Neural progenitor cell (in vitro differentiated cells): ENCODE measurements around the gene UPK3A.

Experiments
- EZH2 ChIP-seq: fragments of 200-600 bp; sonication (generic); IDR thresholded peaks from 2 replicates; pipeline ENCODE4 v1.6.1; 2017; ENCODE audit warnings: antibody characterized with exemption, mild to moderate bottlenecking, moderate library complexity
- EZH2phosphoT487 ChIP-seq: fragments of 200-600 bp; sonication (generic); IDR thresholded peaks from 2 replicates; pipeline ENCODE4 v1.6.1; 2017; ENCODE audit warnings: antibody characterized with exemption
- TF ChIP-seq, protein P1 (sequence below): fragments of 200-600 bp; sonication (generic); IDR thresholded peaks from 2 replicates; pipeline ENCODE4 v1.5.1; 2017; ENCODE audit warnings: antibody characterized with exemption, mild to moderate bottlenecking

DNA sequence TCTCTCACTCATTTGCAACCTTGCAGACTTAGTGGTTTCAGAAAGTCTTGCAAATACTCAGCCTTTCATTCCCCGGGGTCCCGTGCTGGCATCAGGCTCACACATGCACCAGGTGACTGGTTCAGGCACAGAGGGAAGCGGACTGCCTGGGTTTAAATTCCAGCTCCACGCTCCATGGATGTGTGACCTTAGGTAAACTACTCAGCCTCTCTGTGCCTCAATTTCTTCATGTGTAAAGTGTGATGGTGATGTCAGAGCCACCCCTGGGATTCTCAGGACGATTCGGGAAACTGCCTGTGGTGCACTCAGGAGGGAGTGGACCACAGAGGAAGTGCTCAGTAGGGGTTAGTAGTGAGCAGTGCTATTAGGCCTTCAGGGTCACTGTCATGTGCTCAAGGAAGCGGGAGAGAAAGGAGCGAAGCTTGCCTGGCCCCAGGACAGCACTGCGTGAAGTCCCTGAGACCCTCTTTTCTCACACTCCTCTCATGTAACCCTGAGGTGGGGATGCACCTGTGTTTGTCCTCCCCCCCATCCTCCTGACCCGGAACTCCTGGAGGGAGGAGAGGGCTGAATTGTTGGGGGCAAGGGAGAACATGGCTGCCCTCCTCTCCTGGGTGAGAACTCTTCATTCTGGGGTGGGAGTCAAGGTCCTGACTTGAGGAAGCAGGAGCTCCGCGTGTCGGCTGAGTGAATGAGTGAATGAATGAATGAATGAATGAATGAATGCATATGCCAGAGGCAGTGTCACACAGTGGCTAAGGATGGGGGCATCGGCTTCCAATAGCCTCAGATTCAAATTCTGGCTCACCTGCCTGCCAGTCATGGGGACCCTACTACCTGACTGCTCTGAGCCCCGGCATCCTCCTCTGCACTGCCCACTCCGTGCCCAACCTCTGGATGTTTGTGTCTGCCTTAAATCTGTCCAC lies 14.4 kb upstream of the UPK3A start:
- TF ChIP-seq, protein P1, sequence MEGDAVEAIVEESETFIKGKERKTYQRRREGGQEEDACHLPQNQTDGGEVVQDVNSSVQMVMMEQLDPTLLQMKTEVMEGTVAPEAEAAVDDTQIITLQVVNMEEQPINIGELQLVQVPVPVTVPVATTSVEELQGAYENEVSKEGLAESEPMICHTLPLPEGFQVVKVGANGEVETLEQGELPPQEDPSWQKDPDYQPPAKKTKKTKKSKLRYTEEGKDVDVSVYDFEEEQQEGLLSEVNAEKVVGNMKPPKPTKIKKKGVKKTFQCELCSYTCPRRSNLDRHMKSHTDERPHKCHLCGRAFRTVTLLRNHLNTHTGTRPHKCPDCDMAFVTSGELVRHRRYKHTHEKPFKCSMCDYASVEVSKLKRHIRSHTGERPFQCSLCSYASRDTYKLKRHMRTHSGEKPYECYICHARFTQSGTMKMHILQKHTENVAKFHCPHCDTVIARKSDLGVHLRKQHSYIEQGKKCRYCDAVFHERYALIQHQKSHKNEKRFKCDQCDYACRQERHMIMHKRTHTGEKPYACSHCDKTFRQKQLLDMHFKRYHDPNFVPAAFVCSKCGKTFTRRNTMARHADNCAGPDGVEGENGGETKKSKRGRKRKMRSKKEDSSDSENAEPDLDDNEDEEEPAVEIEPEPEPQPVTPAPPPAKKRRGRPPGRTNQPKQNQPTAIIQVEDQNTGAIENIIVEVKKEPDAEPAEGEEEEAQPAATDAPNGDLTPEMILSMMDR = no peak
- TF ChIP-seq EZH2 = no peak
- no peak for TF ChIP-seq EZH2phosphoT487
